ENCODE data around the gene EP400.
A peak's percentile ranks its signal among the peaks of the same experiment; 100 is the strongest.

EP400 gene

GRCh38 chr12:131949431-131950181 is at the start of gene EP400:
Gene EP400 (plus strand): TSS chr12:131949942. CDS start chr12:131960620, 10,678 bp downstream.
- H3K27ac ChIP-seq: peak within 1 kb of the TSS; percentile 81
- TF ChIP-seq ZFX (IDR thresholded peaks at IDR 0.05) (peak; percentile 95; the same call in 1 of the 2 replicates), CTCF (conservative IDR thresholded peaks at IDR 0.05) (peak; percentile 86)

- H3K27ac ChIP-seq: no peak overlapping the region
- TF ChIP-seq CTCF (conservative IDR thresholded peaks at IDR 0.05): no peak
- TF ChIP-seq ZFX (IDR thresholded peaks at IDR 0.05): no peak
Measured at GRCh38 chr12:131900397-131900796, 49.3 kb upstream of the EP400 start.

- TF ChIP-seq CTCF (conservative IDR thresholded peaks at IDR 0.05) (no peak), ZFX (IDR thresholded peaks at IDR 0.05) (no peak)
- H3K27ac ChIP-seq: no peak overlapping the region
Measured at GRCh38 chr12:131901431-131902331, 48.1 kb upstream of the EP400 start.

GRCh38 chr12:131902332-131903241 is 47.2 kb upstream of the EP400 start:
- no peak for TF ChIP-seq ZFX (IDR thresholded peaks at IDR 0.05)
- TF ChIP-seq CTCF (conservative IDR thresholded peaks at IDR 0.05): no peak
- no peak overlapping the region for H3K27ac ChIP-seq

- TF ChIP-seq CTCF (conservative IDR thresholded peaks at IDR 0.05) (no peak), ZFX (IDR thresholded peaks at IDR 0.05) (no peak)
- no peak overlapping the region for H3K27ac ChIP-seq
Measured at GRCh38 chr12:131903270-131904255, 46.2 kb upstream of the EP400 start.

- no peak for TF ChIP-seq ZFX (IDR thresholded peaks at IDR 0.05)
- no peak for TF ChIP-seq CTCF (conservative IDR thresholded peaks at IDR 0.05)
- no peak overlapping the region for H3K27ac ChIP-seq
Measured at GRCh38 chr12:131904346-131904745, 45.4 kb upstream of the EP400 start.
